ENCODE measurements around the gene KRT4.

- TF ChIP-seq CTCF (IDR thresholded peaks at IDR 0.05) (no peak), POLR2A (IDR thresholded peaks at IDR 0.05) (no peak), POLR2AphosphoS5 (IDR thresholded peaks at IDR 0.05) (no peak)
Observed at GRCh38 chr12:52759218-52759617, 54.7 kb downstream of the KRT4 start.
